Transverse colon (tissue), 4 donors: Measurements from ENCODE around the gene GPR78. TPM values are rescaled to one million over a fixed set of nuclear protein-coding genes. Genes with fewer than 3 reads are reported as not detected.

Experiments used
- DNase-seq: peaks from one replicate; pipeline ENCODE4 v3.0.0-alpha.2; 2019
- H3K27ac ChIP-seq, 4 donors: fragments of 200-600 bp; sonication (generic); 2 replicates each; pipeline ENCODE4 v1.5.1; 2016 to 2018; ENCODE audit warnings: inconsistent platforms in 4 of 4
- H3K27me3 ChIP-seq: fragments of 200-600 bp; sonication (generic); 2 replicates; pipeline ENCODE4 v1.5.1; 2017; ENCODE audit warnings: inconsistent platforms
- H3K36me3 ChIP-seq, 4 donors: fragments of 200-600 bp; sonication (generic); 2 replicates each; pipeline ENCODE4 v1.5.1; 2017 to 2019; ENCODE audit warnings: inconsistent platforms in 4 of 4
- H3K4me1 ChIP-seq, 4 donors: fragments of 200-600 bp; sonication (generic); 2 replicates each; pipeline ENCODE4 v1.5.1; 2017 to 2020; ENCODE audit warnings: inconsistent platforms in 4 of 4
- H3K4me3 ChIP-seq, 4 donors: fragments of 200-600 bp; sonication (generic); 1 replicate in 1 of 4; 2 replicates in 3 of 4; pipeline versions ENCODE4 v1.5.1 to v1.6.1; 2017 to 2019; ENCODE audit warnings: inconsistent platforms in 4 of 4
- H3K9me3 ChIP-seq, 2 donors: fragments of 200-600 bp; sonication (generic); 2 replicates each; pipeline ENCODE4 v1.5.1; 2017 to 2019; ENCODE audit warnings: inconsistent platforms in 2 of 2
- EP300 ChIP-seq: sonication (generic); formaldehyde crosslinking; IDR thresholded peaks from one replicate; pipeline ENCODE4 v1.6.1; 2017; ENCODE audit warnings: antibody characterized with exemption, low read depth
- POLR2A ChIP-seq: fragments of 450-650 bp; IDR thresholded peaks from one replicate; pipeline ENCODE4 v1.6.1; 2016; ENCODE audit warnings: antibody characterized with exemption, mild to moderate bottlenecking, moderate library complexity
- POLR2AphosphoS5 ChIP-seq, 3 donors: sonication (generic); formaldehyde crosslinking; IDR thresholded peaks; one replicate each; pipeline ENCODE4 v1.6.1; 2016; ENCODE audit warnings: antibody characterized with exemption in 3 of 3
- WGBS, 2 donors: methylation state at CpG; one replicate each; pipeline ENCODE4 v1.1.5; 2018; ENCODE audit warnings: low coverage in 1 of 2; 5-methylcytosine and 5-hydroxymethylcytosine counted together
- in situ Hi-C, 4 donors: fragments of 200-750 bp; cut with MboI; loops; one replicate each; pipeline versions ENCODE4 v1.15.0 to v1.15.1; 2017; ENCODE audit warnings: low sequenced_read_pairs in 3 of 4, low pct_ligation_motif_present in 1 of 4, low pct_unique_long_range_greater_than_20kb in 1 of 4
- intact Hi-C: fragments of 100-400 bp; cut with DNase I; formaldehyde crosslinking; loops from one replicate; pipeline ENCODE4 v1.15.1; 2023; ENCODE audit warnings: low total_unique reads
- total RNA-seq, 4 donors: library from RNA; depleted of rRNA; stranded (reverse); fragments of >200 nt; gene quantifications; one replicate each; pipeline ENCODE4 v1.1.0, GENCODE V29; 2016
- TF ChIP-seq, protein P1 (sequence below), 5 experiments: fragments of 200-600 bp in 3 of 5; fragments of 450-650 bp in 2 of 5; sonication (generic) in 3 of 5; IDR thresholded peaks; 1 replicate in 2 of 5; 2 replicates in 3 of 5; pipeline ENCODE4 v1.5.1; 2016 to 2017; ENCODE audit warnings: antibody characterized with exemption in 5 of 5, inconsistent platforms in 3 of 5, mild to moderate bottlenecking in 2 of 5, moderate library complexity in 1 of 5

The GPR78 gene
- total RNA-seq, 4 donors from 2014 or later, result 0.14 TPM; not detected in 3

GRCh38 chr4:8589336-8589735 lies 9.1 kb downstream of the GPR78 start:
- peaks cover 38% of the 10 kb centered on the region for H3K27me3 ChIP-seq
- TF ChIP-seq EP300 (no peak), POLR2A (no peak), POLR2AphosphoS5 (IDR thresholded peaks at IDR 0.05) (no peak)
- TF ChIP-seq, protein P1, sequence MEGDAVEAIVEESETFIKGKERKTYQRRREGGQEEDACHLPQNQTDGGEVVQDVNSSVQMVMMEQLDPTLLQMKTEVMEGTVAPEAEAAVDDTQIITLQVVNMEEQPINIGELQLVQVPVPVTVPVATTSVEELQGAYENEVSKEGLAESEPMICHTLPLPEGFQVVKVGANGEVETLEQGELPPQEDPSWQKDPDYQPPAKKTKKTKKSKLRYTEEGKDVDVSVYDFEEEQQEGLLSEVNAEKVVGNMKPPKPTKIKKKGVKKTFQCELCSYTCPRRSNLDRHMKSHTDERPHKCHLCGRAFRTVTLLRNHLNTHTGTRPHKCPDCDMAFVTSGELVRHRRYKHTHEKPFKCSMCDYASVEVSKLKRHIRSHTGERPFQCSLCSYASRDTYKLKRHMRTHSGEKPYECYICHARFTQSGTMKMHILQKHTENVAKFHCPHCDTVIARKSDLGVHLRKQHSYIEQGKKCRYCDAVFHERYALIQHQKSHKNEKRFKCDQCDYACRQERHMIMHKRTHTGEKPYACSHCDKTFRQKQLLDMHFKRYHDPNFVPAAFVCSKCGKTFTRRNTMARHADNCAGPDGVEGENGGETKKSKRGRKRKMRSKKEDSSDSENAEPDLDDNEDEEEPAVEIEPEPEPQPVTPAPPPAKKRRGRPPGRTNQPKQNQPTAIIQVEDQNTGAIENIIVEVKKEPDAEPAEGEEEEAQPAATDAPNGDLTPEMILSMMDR (IDR thresholded peaks at IDR 0.05), result no peak
- H3K4me1 ChIP-seq, result no peaks in the 10 kb centered on the region
- H3K27ac ChIP-seq, result no peak overlapping the region
- H3K4me3 ChIP-seq, result no peak overlapping the region
- DNase-seq, result no peak
- intact Hi-C loops, result no loop called here
- H3K9me3 ChIP-seq, result no peaks in the 10 kb centered on the region
- in situ Hi-C loops, result loop anchor here in 2 of 4 donors (25.0 kb wide), 2 partner anchors 127 to 352 kb away; no protein-coding TSS in a partner anchor
- H3K36me3 ChIP-seq, result no peaks in the 10 kb centered on the region
- 40 to 71% methylated on average over 1 to 10 of the region's 10 CpGs for WGBS, 2 donors

- H3K36me3 ChIP-seq, result no peaks in the 10 kb centered on the region
- WGBS, 2 donors, result 52 to 56% methylated on average over 2 to 11 of the region's 11 CpGs
- no peaks in the 10 kb centered on the region for H3K4me1 ChIP-seq
- TF ChIP-seq EP300 (no peak), POLR2AphosphoS5 (IDR thresholded peaks at IDR 0.05) (no peak), POLR2A (no peak)
- TF ChIP-seq, protein P1 (IDR thresholded peaks at IDR 0.05), result no peak
- DNase-seq, result no peak
- intact Hi-C loops, result loop anchor here (5.0 kb wide), 1 partner anchor 118 kb away; no protein-coding TSS in a partner anchor
- H3K4me3 ChIP-seq, result no peak overlapping the region
- in situ Hi-C loops, result loop anchor here in 3 of 4 donors (10.0 to 25.0 kb wide), 3 partner anchors 125 to 353 kb away; no protein-coding TSS in a partner anchor
- H3K27me3 ChIP-seq, result peaks cover 39% of the 10 kb centered on the region
- H3K9me3 ChIP-seq, result no peaks in the 10 kb centered on the region
- H3K27ac ChIP-seq, result no peak overlapping the region
These were observed 9.8 kb downstream of the GPR78 start for GRCh38 chr4:8589823-8590545.

DNA sequence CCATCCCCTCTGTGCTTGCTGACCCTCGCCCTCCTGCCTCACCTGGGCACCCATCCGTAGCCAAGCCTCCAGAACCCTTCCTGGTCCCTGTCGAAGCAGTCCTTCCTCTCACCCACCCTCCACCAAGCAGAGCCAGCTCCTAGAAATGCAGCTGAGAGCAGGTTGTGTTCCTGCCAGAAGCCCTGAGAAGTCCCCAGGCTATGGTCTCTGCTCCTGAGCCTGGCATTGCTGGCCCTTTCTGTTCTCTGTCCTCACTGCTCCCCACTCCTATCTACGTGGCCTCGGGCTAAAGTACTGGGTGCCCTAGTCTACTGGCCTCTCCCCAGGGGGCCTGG lies 10.3 kb downstream of the GPR78 start:
- H3K27ac ChIP-seq, result no peak overlapping the region
- H3K36me3 ChIP-seq, result no peaks in the 10 kb centered on the region
- no peak for TF ChIP-seq EP300
- TF ChIP-seq, protein P1 (IDR thresholded peaks at IDR 0.05), result no peak
- TF ChIP-seq POLR2A, result no peak
- no peak for TF ChIP-seq POLR2AphosphoS5 (IDR thresholded peaks at IDR 0.05)
- peaks cover 39% of the 10 kb centered on the region for H3K27me3 ChIP-seq
- H3K4me3 ChIP-seq, result no peak overlapping the region
- in situ Hi-C loops, result loop anchor here in 3 of 4 donors (10.0 to 25.0 kb wide), 3 partner anchors 126 to 353 kb away; no protein-coding TSS in a partner anchor
- H3K4me1 ChIP-seq, result no peaks in the 10 kb centered on the region
- no peak for DNase-seq
- WGBS, 2 donors, result 61% methylated on average over 5 of the region's 5 CpGs; no CpG with 5 or more reads in 1 of the 2 donors
- H3K9me3 ChIP-seq, result no peaks in the 10 kb centered on the region
- intact Hi-C loops, result loop anchor here (5.0 kb wide), 1 partner anchor 118 kb away; no protein-coding TSS in a partner anchor

DNA sequence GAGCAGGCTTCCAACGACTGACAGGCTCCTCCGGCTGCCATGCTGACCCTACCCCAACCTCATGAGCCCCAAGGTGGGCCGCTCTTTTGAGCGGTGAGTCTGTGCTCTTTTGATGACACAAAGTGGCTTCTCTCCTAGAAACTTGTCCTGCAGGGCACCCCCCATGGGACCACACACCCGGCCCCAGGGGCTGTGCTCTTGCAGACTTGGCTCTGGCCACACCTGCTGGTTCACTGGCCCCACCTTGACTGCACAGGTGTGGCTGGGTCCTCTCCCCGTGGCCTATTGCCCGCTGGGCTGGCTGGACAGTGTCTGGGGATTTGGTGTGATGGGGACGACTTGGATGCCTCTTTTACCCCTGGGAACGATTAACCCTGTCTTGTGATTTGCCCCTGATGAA lies 10.9 kb downstream of the GPR78 start:
- no peaks in the 10 kb centered on the region for H3K36me3 ChIP-seq
- no peak for DNase-seq
- H3K9me3 ChIP-seq, result no peaks in the 10 kb centered on the region
- no peaks in the 10 kb centered on the region for H3K4me1 ChIP-seq
- H3K27me3 ChIP-seq, result peaks cover 39% of the 10 kb centered on the region
- H3K4me3 ChIP-seq, result no peak overlapping the region
- in situ Hi-C loops, result loop anchor here in 3 of 4 donors (10.0 to 25.0 kb wide), 3 partner anchors 126 to 354 kb away; no protein-coding TSS in a partner anchor
- TF ChIP-seq, protein P1 (IDR thresholded peaks at IDR 0.05), result no peak
- TF ChIP-seq POLR2AphosphoS5 (IDR thresholded peaks at IDR 0.05) (no peak), POLR2A (no peak), EP300 (no peak)
- 73% methylated on average over 9 of the region's 9 CpGs; no CpG with 5 or more reads in 1 of the 2 donors for WGBS, 2 donors
- intact Hi-C loops, result loop anchor here (5.0 kb wide), 1 partner anchor 119 kb away; no protein-coding TSS in a partner anchor
- H3K27ac ChIP-seq, result no peak overlapping the region
